ENCODE measurements around the gene CERCAM.

- TF ChIP-seq, protein P1, sequence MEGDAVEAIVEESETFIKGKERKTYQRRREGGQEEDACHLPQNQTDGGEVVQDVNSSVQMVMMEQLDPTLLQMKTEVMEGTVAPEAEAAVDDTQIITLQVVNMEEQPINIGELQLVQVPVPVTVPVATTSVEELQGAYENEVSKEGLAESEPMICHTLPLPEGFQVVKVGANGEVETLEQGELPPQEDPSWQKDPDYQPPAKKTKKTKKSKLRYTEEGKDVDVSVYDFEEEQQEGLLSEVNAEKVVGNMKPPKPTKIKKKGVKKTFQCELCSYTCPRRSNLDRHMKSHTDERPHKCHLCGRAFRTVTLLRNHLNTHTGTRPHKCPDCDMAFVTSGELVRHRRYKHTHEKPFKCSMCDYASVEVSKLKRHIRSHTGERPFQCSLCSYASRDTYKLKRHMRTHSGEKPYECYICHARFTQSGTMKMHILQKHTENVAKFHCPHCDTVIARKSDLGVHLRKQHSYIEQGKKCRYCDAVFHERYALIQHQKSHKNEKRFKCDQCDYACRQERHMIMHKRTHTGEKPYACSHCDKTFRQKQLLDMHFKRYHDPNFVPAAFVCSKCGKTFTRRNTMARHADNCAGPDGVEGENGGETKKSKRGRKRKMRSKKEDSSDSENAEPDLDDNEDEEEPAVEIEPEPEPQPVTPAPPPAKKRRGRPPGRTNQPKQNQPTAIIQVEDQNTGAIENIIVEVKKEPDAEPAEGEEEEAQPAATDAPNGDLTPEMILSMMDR (IDR thresholded peaks at IDR 0.05) = no peak
- TF ChIP-seq EZH2 (IDR thresholded peaks at IDR 0.05) = no peak
These were observed 882 bp downstream of the CERCAM start for GRCh38 chr9:128421482-128421996.
